ENCODE measurements around the gene FBXW8.
A peak's percentile ranks its signal among the peaks of the same experiment; 100 is the strongest.

FBXW8 gene, protein sequence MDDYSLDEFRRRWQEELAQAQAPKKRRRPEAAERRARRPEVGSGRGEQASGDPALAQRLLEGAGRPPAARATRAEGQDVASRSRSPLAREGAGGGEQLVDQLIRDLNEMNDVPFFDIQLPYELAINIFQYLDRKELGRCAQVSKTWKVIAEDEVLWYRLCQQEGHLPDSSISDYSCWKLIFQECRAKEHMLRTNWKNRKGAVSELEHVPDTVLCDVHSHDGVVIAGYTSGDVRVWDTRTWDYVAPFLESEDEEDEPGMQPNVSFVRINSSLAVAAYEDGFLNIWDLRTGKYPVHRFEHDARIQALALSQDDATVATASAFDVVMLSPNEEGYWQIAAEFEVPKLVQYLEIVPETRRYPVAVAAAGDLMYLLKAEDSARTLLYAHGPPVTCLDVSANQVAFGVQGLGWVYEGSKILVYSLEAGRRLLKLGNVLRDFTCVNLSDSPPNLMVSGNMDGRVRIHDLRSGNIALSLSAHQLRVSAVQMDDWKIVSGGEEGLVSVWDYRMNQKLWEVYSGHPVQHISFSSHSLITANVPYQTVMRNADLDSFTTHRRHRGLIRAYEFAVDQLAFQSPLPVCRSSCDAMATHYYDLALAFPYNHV

DNA sequence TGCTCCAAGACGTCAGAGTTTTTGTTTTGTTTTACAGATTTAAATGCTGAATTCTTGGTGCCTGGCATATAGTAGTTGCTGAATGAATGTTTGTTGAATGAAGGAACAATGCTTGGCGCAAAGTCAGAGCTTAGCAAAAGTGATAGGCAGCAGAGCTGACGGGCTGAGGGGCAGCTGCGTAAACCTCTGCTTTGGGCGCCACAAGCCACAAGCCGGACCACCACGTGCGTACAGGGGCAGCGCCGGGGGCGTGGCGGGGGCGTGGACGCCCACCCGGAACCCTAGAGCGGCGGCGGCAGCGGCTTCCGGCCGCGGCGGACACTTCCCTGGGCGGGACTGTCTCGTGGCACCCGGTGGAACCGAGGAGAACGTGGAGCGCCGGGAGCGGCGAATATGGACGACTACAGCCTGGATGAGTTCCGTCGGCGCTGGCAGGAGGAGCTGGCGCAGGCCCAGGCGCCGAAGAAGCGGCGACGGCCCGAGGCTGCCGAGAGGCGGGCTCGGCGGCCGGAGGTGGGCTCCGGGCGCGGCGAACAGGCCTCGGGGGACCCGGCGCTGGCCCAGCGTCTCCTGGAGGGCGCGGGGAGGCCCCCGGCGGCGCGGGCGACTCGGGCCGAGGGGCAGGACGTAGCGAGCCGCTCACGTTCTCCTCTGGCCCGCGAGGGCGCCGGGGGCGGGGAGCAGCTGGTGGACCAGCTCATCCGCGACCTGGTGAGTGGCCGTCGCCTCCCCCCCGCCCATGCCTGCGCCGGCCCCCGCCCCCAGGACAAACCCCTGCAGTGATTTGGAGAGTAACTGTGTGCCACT lies at the start of gene FBXW8:
Gene FBXW8, plus strand, starts transcription at position 306 of the 807 bp plus-strand sequence. Its CDS starts 88 bp downstream, at position 394.
- no peak for TF ChIP-seq CTCF (conservative IDR thresholded peaks at IDR 0.05)
- H3K27ac ChIP-seq: peak within 1 kb of the TSS; percentile 85

DNA sequence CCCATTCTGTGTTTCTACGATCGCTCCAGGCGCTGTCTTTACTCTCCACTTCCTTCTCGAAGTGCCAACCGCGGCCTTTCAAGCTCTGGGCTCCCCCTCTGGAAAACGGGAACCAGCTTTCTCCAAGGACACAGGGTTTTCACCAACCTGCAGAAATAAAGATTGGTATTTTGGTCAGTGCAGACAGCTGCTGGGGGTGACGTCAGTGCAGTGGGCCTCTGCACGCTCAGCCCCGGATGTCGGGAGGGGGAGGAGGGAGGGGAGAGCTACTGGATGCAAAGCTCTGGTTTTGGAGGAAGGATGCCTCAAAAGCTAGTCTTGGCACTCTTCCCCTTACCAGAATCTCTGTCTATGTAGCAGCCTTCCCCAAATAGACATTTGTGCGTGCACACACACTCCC lies 49.4 kb upstream of the FBXW8 start:
- no peak overlapping the region for H3K27ac ChIP-seq

DNA sequence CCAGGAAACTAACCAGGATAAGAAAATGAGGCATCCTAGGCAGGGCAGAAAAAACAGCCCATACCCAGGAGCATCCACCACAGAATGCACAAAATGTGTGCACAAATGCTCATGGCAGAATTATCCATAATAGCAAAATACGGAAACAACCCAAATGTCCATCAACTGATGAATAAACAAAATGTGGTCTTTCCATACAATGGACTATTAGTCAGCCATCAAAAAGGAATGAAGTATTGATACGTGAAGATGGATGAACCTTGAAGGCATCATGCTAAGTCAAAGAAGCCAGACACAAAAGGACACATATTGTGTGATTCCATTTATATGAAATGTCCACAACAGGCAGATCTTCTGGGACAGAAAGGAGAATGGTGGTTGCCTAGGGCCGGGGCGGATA lies 48.6 kb upstream of the FBXW8 start:
- no peak for TF ChIP-seq CTCF (conservative IDR thresholded peaks at IDR 0.05)
- H3K27ac ChIP-seq: no peak overlapping the region

More for the DNA sequence above, 49.4 kb upstream of the FBXW8 start:
- no peak for TF ChIP-seq CTCF (conservative IDR thresholded peaks at IDR 0.05)

DNA sequence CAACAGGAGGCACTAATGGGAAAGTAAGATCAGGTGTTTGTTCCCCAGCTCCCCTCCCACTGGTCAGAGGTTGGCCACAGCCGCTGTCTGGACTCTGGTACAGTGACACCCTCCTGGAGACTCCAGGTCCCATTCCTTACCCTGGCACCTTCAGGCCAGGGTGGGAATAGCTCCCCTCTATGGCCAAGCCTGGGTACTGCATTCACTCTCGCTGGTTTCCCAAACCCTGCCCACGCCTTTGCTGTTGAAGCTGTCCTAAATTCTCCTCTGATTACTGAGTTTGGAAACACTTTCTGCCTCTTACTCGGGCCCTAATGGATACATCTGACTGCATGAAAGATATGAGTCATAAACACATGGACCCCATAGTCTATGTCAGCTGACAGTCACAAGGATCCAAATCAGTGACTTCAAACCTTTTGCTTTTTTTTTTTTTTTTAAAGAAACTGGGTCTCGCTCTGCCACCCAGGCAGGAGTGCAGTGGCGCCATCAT lies 47.4 kb upstream of the FBXW8 start:
- TF ChIP-seq CTCF (conservative IDR thresholded peaks at IDR 0.05): peak; percentile 50; the same call in 1 of the 2 replicates
- H3K27ac ChIP-seq: no peak overlapping the region

GRCh38 chr12:116864371-116865160 lies 46.2 kb upstream of the FBXW8 start:
- H3K27ac ChIP-seq: no peak overlapping the region
- TF ChIP-seq CTCF (conservative IDR thresholded peaks at IDR 0.05): no peak

- no peak overlapping the region for H3K27ac ChIP-seq
- TF ChIP-seq CTCF (conservative IDR thresholded peaks at IDR 0.05): no peak
Observed at GRCh38 chr12:116867523-116867922, 43.2 kb upstream of the FBXW8 start.

All from VCaP (cell line).